Measurements from ENCODE around the gene SEMA3F. TPM values are rescaled to one million over a fixed set of nuclear protein-coding genes. Genes with fewer than 3 reads are reported as not detected.

The SEMA3F gene
- total and polyA plus RNA-seq, 9 donors = 1.9 to 31.5 (median 7.2) TPM

DNA sequence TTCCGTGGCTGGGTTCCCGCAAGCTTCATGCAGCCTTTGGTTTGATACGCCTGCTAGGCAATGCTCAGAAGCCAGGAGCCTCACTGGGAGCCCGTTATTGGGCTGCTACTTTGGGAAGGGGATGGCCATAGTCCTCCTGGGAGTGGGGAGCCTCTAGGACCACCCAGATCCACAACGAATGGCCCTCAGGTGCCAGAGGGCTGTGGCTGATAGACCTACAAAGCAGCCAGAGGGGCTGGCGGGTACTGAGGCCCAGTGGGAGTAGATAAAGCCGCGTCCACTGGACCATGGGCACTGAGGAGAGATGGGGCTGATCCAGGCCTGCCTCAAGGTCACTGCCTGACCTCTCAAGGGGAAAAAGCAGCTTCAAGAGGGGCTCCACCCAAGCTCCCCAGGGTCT, 37.0 kb downstream of the SEMA3F start:
- intact Hi-C loops (cut with DNase I) = loop anchor here (2.0 to 5.0 kb wide), 2 partner anchors 33 to 80 kb away; no protein-coding TSS in a partner anchor
- DNase-seq = no peak
- H3K4me1 ChIP-seq (ENCODE audit: insufficient read depth) = peaks cover 3% of the 10 kb centered on the region
- H3K4me3 ChIP-seq = no peak overlapping the region
- WGBS, 3 donors = 75 to 79% (median 79%) methylated on average over 8 of the region's 8 CpGs
- H3K27ac ChIP-seq = no peak overlapping the region
- no peaks in the 10 kb centered on the region for H3K36me3 ChIP-seq
- peaks cover 10% of the 10 kb centered on the region for H3K27me3 ChIP-seq
- TF ChIP-seq EP300 (IDR thresholded peaks at IDR 0.05) = no peak
- TF ChIP-seq, protein P1, sequence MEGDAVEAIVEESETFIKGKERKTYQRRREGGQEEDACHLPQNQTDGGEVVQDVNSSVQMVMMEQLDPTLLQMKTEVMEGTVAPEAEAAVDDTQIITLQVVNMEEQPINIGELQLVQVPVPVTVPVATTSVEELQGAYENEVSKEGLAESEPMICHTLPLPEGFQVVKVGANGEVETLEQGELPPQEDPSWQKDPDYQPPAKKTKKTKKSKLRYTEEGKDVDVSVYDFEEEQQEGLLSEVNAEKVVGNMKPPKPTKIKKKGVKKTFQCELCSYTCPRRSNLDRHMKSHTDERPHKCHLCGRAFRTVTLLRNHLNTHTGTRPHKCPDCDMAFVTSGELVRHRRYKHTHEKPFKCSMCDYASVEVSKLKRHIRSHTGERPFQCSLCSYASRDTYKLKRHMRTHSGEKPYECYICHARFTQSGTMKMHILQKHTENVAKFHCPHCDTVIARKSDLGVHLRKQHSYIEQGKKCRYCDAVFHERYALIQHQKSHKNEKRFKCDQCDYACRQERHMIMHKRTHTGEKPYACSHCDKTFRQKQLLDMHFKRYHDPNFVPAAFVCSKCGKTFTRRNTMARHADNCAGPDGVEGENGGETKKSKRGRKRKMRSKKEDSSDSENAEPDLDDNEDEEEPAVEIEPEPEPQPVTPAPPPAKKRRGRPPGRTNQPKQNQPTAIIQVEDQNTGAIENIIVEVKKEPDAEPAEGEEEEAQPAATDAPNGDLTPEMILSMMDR (IDR thresholded peaks at IDR 0.05) = no peak
- TF ChIP-seq POLR2A (IDR thresholded peaks at IDR 0.05) = no peak
- H3K9me3 ChIP-seq = no peaks in the 10 kb centered on the region

DNA sequence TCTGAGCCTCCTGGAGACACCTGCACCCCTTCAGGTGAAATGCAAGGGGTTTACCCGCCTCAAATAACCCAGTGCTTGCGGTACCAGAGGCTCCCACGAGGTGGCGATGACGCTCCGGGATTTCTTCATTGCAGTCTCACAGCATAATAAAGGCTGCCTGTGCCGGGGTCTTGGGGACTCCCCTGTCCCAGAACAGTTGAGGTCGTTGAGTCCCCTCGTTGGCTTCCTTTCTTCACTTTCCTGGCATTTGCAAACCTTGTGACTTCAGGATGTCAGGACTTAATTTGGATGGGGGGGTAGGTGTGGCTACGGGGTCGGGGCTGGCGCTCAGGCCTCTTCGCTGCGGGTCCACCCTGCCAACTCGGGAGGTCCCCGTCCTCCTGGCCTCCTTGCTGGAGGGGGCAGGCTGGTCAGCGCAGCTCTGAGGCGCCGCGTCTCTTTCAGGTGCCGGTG, 37.6 kb downstream of the SEMA3F start:
- intact Hi-C loops (cut with DNase I) = loop anchor here (2.0 to 5.0 kb wide), 2 partner anchors 32 to 80 kb away; no protein-coding TSS in a partner anchor
- Histone ChIP-seq H3K9me3 (no peaks in the 10 kb centered on the region), H3K36me3 (no peaks in the 10 kb centered on the region), H3K27ac (no peak overlapping the region), H3K4me3 (no peak overlapping the region), H3K27me3 (peaks cover 10% of the 10 kb centered on the region), H3K4me1 (ENCODE audit: insufficient read depth) (peaks cover 3% of the 10 kb centered on the region)
- WGBS, 3 donors = 5 to 13% (median 6%) methylated on average over 17 to 21 of the region's 21 CpGs
- TF ChIP-seq, protein P1 (IDR thresholded peaks at IDR 0.05) = peak; percentile 77 to 85 (median 84)
- TF ChIP-seq EP300 (IDR thresholded peaks at IDR 0.05) (no peak), POLR2A (IDR thresholded peaks at IDR 0.05) (no peak)
- DNase-seq = peak in 4 of 5 donors; percentile 68 to 83 (median 78)

DNA sequence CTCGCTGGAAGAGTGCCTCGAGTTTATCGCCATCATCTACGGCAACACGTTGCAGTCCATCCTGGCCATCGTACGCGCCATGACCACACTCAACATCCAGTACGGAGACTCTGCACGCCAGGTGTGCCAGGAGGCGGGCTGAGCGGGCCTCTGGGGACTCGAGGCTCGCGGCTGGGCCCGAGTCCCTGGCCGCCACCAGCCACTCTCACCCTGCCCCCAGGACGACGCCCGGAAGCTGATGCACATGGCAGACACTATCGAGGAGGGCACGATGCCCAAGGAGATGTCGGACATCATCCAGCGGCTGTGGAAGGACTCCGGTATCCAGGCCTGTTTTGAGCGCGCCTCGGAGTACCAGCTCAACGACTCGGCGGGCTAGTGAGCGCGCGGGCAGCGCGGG, 38.2 kb downstream of the SEMA3F start:
- Histone ChIP-seq H3K4me1 (ENCODE audit: insufficient read depth) (peaks cover 3% of the 10 kb centered on the region), H3K36me3 (no peaks in the 10 kb centered on the region), H3K4me3 (no peak overlapping the region), H3K27ac (no peak overlapping the region), H3K27me3 (peaks cover 10% of the 10 kb centered on the region), H3K9me3 (no peaks in the 10 kb centered on the region)
- TF ChIP-seq POLR2A (IDR thresholded peaks at IDR 0.05) (no peak), EP300 (IDR thresholded peaks at IDR 0.05) (no peak)
- TF ChIP-seq, protein P1 (IDR thresholded peaks at IDR 0.05) = no peak
- intact Hi-C loops (cut with DNase I) = loop anchor here (2.0 to 5.0 kb wide), 2 partner anchors 32 to 79 kb away; no protein-coding TSS in a partner anchor
- no peak for DNase-seq
- 34 to 40% (median 38%) methylated on average over 33 to 36 of the region's 36 CpGs for WGBS, 3 donors

DNA sequence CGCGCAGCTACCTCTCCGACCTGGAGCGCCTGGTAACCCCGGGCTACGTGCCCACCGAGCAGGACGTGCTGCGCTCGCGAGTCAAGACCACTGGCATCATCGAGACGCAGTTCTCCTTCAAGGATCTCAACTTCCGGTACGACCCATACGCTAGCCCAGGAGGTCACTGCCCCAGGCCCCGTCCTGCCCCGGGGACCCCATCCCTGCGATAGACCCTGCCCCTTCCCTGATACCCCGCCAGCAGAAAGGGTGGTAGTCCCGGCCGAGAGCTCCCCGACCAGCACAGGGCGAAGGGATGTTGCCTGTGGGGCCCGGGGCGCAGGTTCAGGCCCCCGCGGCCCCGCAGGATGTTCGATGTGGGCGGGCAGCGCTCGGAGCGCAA, 38.6 kb downstream of the SEMA3F start:
- no peak for TF ChIP-seq EP300 (IDR thresholded peaks at IDR 0.05)
- TF ChIP-seq, protein P1 (IDR thresholded peaks at IDR 0.05) = no peak
- no peak for TF ChIP-seq POLR2A (IDR thresholded peaks at IDR 0.05)
- Histone ChIP-seq H3K4me3 (no peak overlapping the region), H3K27me3 (peaks cover 10% of the 10 kb centered on the region), H3K36me3 (no peaks in the 10 kb centered on the region), H3K27ac (no peak overlapping the region), H3K9me3 (no peaks in the 10 kb centered on the region), H3K4me1 (ENCODE audit: insufficient read depth) (peaks cover 3% of the 10 kb centered on the region)
- DNase-seq = no peak
- intact Hi-C loops (cut with DNase I) = loop anchor here (2.0 to 5.0 kb wide), 3 partner anchors 31 to 79 kb away; no protein-coding TSS in a partner anchor
- 5 to 30% (median 22%) methylated on average over 30 to 34 of the region's 34 CpGs for WGBS, 3 donors

All from ovary (tissue), 9 donors.